Choroid plexus epithelial cell (primary cell): ENCODE results near the gene ODF2.
"Not testable (repeated sequence)": the region's sequence is repeated elsewhere in the genome, so short reads cannot be mapped to it uniquely, and the experiment has no call there.

Experiments
- DNase-seq: peaks from one replicate; pipeline ENCODE4 v3.0.0-alpha.2; 2010; ENCODE audit warnings: low read depth
- H3K4me3 ChIP-seq: 2 replicates; pipeline ENCODE4 v1.5.1; 2011; ENCODE audit warnings: low read depth, mild to moderate bottlenecking, control low read depth, low read length, moderate library complexity
- CTCF ChIP-seq: conservative IDR thresholded peaks from 2 replicates; pipeline ENCODE4 v1.5.1; 2011; ENCODE audit warnings: low read depth, mild to moderate bottlenecking, control low read depth, inconsistent platforms, low read length, moderate library complexity

Gene ODF2

GRCh38 chr9:128439273-128439672 is 16.5 kb upstream of the ODF2 start:
- TF ChIP-seq CTCF, result no peak
- no peak overlapping the region for H3K4me3 ChIP-seq
- DNase-seq, result no peak

GRCh38 chr9:128442150-128442549 is 13.7 kb upstream of the ODF2 start:
- no peak overlapping the region for H3K4me3 ChIP-seq
- DNase-seq, result no peak
- no peak for TF ChIP-seq CTCF

- not testable (repeated sequence) for DNase-seq, H3K4me3 ChIP-seq
These were observed 9.3 kb upstream of the ODF2 start for GRCh38 chr9:128446505-128446904.

GRCh38 chr9:128448746-128449145 is 7.1 kb upstream of the ODF2 start:
- no peak for TF ChIP-seq CTCF
- H3K4me3 ChIP-seq, result no peak overlapping the region
- no peak for DNase-seq

- no peak for DNase-seq
- TF ChIP-seq CTCF, result no peak
- no peak overlapping the region for H3K4me3 ChIP-seq
These were observed 815 bp upstream of the ODF2 start for GRCh38 chr9:128454991-128455390.

- peak overlapping the region; percentile 78 for H3K4me3 ChIP-seq
- DNase-seq, result peak; percentile 79
- TF ChIP-seq CTCF, result no peak
These were observed 831 bp downstream of the ODF2 start for GRCh38 chr9:128456613-128457061.

GRCh38 chr9:128457207-128457606 is 1.4 kb downstream of the ODF2 start:
- H3K4me3 ChIP-seq, result peak overlapping the region; percentile 78
- no peak for DNase-seq
- no peak for TF ChIP-seq CTCF

- no peak for TF ChIP-seq CTCF
- no peak for DNase-seq
These were observed 3.2 kb downstream of the ODF2 start for GRCh38 chr9:128459011-128459410.

More at GRCh38 chr9:128459011-128459410, 3.2 kb downstream of the ODF2 start:
- no peak overlapping the region for H3K4me3 ChIP-seq
